Measurements from ENCODE around the gene SASH3. TPM values are rescaled to one million over a fixed set of nuclear protein-coding genes. Genes with fewer than 3 reads are reported as not detected.

SASH3 gene
- total RNA-seq, 1 donor from 2014 or later = 0.62 TPM

GRCh38 chrX:129759576-129760061, 20.1 kb upstream of the SASH3 start:
- DNase-seq = peak; percentile 4

GRCh38 chrX:129760155-129760554, 19.6 kb upstream of the SASH3 start:
- DNase-seq = no peak

GRCh38 chrX:129760981-129761380, 18.8 kb upstream of the SASH3 start:
- DNase-seq = no peak

GRCh38 chrX:129761596-129761995, 18.2 kb upstream of the SASH3 start:
- no peak for DNase-seq

GRCh38 chrX:129762448-129762847, 17.3 kb upstream of the SASH3 start:
- no peak for DNase-seq

GRCh38 chrX:129763666-129764065, 16.1 kb upstream of the SASH3 start:
- no peak for DNase-seq

GRCh38 chrX:129768186-129768585, 11.6 kb upstream of the SASH3 start:
- DNase-seq = no peak

- DNase-seq = no peak
Observed at GRCh38 chrX:129768586-129769466, 10.9 kb upstream of the SASH3 start.

- no peak for DNase-seq
Observed at GRCh38 chrX:129769467-129770154, 10.1 kb upstream of the SASH3 start.

GRCh38 chrX:129771266-129771995, 8.3 kb upstream of the SASH3 start:
- no peak for DNase-seq

GRCh38 chrX:129772796-129773431, 6.8 kb upstream of the SASH3 start:
- DNase-seq = peak; percentile 5

- no peak for DNase-seq
Observed at GRCh38 chrX:129773649-129774458, 5.9 kb upstream of the SASH3 start.

- no peak for DNase-seq
Observed at GRCh38 chrX:129777218-129778030, 2.3 kb upstream of the SASH3 start.

- no peak for DNase-seq
Observed at GRCh38 chrX:129779086-129779672, 570 bp upstream of the SASH3 start.

GRCh38 chrX:129780441-129781105, 824 bp downstream of the SASH3 start:
- no peak for DNase-seq

GRCh38 chrX:129781134-129781672, 1.5 kb downstream of the SASH3 start:
- DNase-seq = no peak

GRCh38 chrX:129781680-129782495, 2.1 kb downstream of the SASH3 start:
- DNase-seq = no peak

- no peak for DNase-seq
Observed at GRCh38 chrX:129782706-129783105, 3.0 kb downstream of the SASH3 start.
